Astrocyte (in vitro differentiated cells and primary cell): ENCODE data around the gene CD99L2. TPM values are rescaled to one million over a fixed set of nuclear protein-coding genes. Genes with fewer than 3 reads are reported as not detected.

Experiments
- DNase-seq: peaks from one replicate; pipeline ENCODE4 v3.0.0-alpha.2; 2010; ENCODE audit warnings: low read depth
- FAIRE-seq: peaks from 2 replicates; lab custom pipeline; 2011; peaks lifted over from hg19 to GRCh38; lab: Jason Lieb, UNC
- H2AFZ ChIP-seq: 2 replicates; pipeline ENCODE4 v1.6.0; 2012; ENCODE audit warnings: low read depth, low read length, inconsistent platforms
- H3K27ac ChIP-seq: 2 replicates; pipeline ENCODE4 v1.5.1; 2011; ENCODE audit warnings: low read depth, low read length, inconsistent platforms
- H3K27me3 ChIP-seq: 2 replicates; pipeline ENCODE4 v1.6.0; 2011; ENCODE audit warnings: low read length, inconsistent platforms; ENCODE audit not compliant: insufficient read depth
- H3K36me3 ChIP-seq: 2 replicates; pipeline ENCODE4 v1.5.1; 2011; ENCODE audit warnings: low read length, inconsistent platforms; ENCODE audit not compliant: insufficient read depth
- H3K4me1 ChIP-seq: 2 replicates; pipeline ENCODE4 v1.5.1; 2011; ENCODE audit warnings: low read length, inconsistent platforms; ENCODE audit not compliant: insufficient read depth
- H3K4me2 ChIP-seq: 2 replicates; pipeline ENCODE4 v1.6.0; 2012; ENCODE audit warnings: low read length, inconsistent platforms
- H3K4me3 ChIP-seq: 2 replicates; pipeline ENCODE4 v1.5.1; 2011; ENCODE audit warnings: low read depth, mild to moderate bottlenecking, low read length, inconsistent platforms; ENCODE audit not compliant: insufficient read depth
- H3K79me2 ChIP-seq: 2 replicates; pipeline ENCODE4 v1.6.0; 2012; ENCODE audit warnings: mild to moderate bottlenecking, low read length, inconsistent platforms; ENCODE audit not compliant: insufficient read depth
- H3K9ac ChIP-seq: 2 replicates; pipeline ENCODE4 v1.6.0; 2012; ENCODE audit warnings: mild to moderate bottlenecking, low read length, inconsistent platforms
- H3K9me3 ChIP-seq: 2 replicates; pipeline ENCODE4 v1.5.1; 2012; ENCODE audit warnings: low read depth, mild to moderate bottlenecking, low read length, inconsistent platforms; ENCODE audit not compliant: insufficient read depth
- H4K20me1 ChIP-seq: 2 replicates; pipeline ENCODE4 v1.6.0; 2012; ENCODE audit warnings: low read length, inconsistent platforms; ENCODE audit not compliant: insufficient read depth
- H3K27ac Mint-ChIP-seq: one replicate; pipeline ENCODE4 v1.8.0; 2021; ENCODE audit warnings: mild to moderate bottlenecking, mixed read lengths; ENCODE audit not compliant: unreplicated experiment
- H3K27me3 Mint-ChIP-seq: one replicate; pipeline ENCODE4 v1.8.0; 2021; ENCODE audit warnings: low read depth, mixed read lengths; ENCODE audit not compliant: unreplicated experiment
- H3K36me3 Mint-ChIP-seq: one replicate; pipeline ENCODE4 v1.8.0; 2021; ENCODE audit warnings: low read depth, mixed read lengths; ENCODE audit not compliant: unreplicated experiment
- H3K4me1 Mint-ChIP-seq: one replicate; pipeline ENCODE4 v1.8.0; 2021; ENCODE audit warnings: low read depth, mixed read lengths; ENCODE audit not compliant: unreplicated experiment
- H3K4me3 Mint-ChIP-seq: one replicate; pipeline ENCODE4 v1.8.0; 2021; ENCODE audit warnings: mild to moderate bottlenecking, moderate library complexity, mixed read lengths; ENCODE audit not compliant: unreplicated experiment
- H3K9me3 Mint-ChIP-seq: one replicate; pipeline ENCODE4 v1.8.0; 2021; ENCODE audit warnings: mild to moderate bottlenecking, mixed read lengths; ENCODE audit not compliant: unreplicated experiment
- EZH2 ChIP-seq: IDR thresholded peaks from 2 replicates; pipeline ENCODE4 v1.6.1; 2012; ENCODE audit warnings: mild to moderate bottlenecking, low read length, inconsistent platforms; ENCODE audit not compliant: insufficient read depth
- total RNA-seq: library from RNA; stranded (reverse); gene quantifications from 2 replicates; pipeline ENCODE4 v1.2.1, GENCODE V29; 2021
- TF ChIP-seq, protein P1 (sequence below): IDR thresholded peaks from 2 replicates; pipeline ENCODE4 v1.5.1; 2011; ENCODE audit warnings: low read depth, mild to moderate bottlenecking, inconsistent platforms, low read length, moderate library complexity; ENCODE audit not compliant: insufficient read depth

CD99L2 gene
- total RNA-seq, 1 donor from 2014 or later, result 38.4 TPM

DNA sequence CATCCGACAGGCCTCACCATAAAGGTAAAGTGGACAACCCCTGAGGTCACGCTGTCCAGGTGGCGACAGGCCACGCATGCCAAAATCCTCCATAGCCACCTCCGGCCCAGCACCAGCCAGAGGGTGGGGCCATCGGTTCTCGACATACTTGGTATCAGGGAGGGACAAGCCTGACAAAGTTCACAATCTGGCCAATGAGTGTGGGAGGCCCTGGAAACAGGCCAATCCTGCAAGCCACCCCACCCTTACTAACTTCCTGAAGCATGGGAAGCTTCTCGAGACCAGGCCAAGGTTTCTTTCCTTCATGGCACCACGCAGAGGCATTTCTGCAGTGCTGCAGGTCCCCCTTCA is 131.4 kb downstream of the CD99L2 start:
- TF ChIP-seq, protein P1, sequence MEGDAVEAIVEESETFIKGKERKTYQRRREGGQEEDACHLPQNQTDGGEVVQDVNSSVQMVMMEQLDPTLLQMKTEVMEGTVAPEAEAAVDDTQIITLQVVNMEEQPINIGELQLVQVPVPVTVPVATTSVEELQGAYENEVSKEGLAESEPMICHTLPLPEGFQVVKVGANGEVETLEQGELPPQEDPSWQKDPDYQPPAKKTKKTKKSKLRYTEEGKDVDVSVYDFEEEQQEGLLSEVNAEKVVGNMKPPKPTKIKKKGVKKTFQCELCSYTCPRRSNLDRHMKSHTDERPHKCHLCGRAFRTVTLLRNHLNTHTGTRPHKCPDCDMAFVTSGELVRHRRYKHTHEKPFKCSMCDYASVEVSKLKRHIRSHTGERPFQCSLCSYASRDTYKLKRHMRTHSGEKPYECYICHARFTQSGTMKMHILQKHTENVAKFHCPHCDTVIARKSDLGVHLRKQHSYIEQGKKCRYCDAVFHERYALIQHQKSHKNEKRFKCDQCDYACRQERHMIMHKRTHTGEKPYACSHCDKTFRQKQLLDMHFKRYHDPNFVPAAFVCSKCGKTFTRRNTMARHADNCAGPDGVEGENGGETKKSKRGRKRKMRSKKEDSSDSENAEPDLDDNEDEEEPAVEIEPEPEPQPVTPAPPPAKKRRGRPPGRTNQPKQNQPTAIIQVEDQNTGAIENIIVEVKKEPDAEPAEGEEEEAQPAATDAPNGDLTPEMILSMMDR, result no peak
- TF ChIP-seq EZH2, result no peak
- Mint-ChIP-seq H3K36me3 (no peaks in the 10 kb centered on the region), H3K4me3 (no peak overlapping the region), H3K4me1 (peaks cover 12% of the 10 kb centered on the region), H3K27me3 (no peaks in the 10 kb centered on the region), H3K27ac (peak overlapping the region; percentile 80), H3K9me3 (no peaks in the 10 kb centered on the region)
- no peaks in the 10 kb centered on the region for H3K27me3 ChIP-seq
- no peak overlapping the region for H2AFZ ChIP-seq
- peak overlapping the region; percentile 30 for H3K9ac ChIP-seq
- no peak overlapping the region for H3K4me3 ChIP-seq
- H3K36me3 ChIP-seq, result no peaks in the 10 kb centered on the region
- H4K20me1 ChIP-seq, result no peaks in the 10 kb centered on the region
- H3K79me2 ChIP-seq, result no peaks in the 10 kb centered on the region
- peak overlapping the region; percentile 59 for H3K27ac ChIP-seq
- FAIRE-seq (no peak), DNase-seq (no peak)
- peak overlapping the region; percentile 32 for H3K4me2 ChIP-seq
- no peaks in the 10 kb centered on the region for H3K9me3 ChIP-seq
- peaks cover 13% of the 10 kb centered on the region for H3K4me1 ChIP-seq

DNA sequence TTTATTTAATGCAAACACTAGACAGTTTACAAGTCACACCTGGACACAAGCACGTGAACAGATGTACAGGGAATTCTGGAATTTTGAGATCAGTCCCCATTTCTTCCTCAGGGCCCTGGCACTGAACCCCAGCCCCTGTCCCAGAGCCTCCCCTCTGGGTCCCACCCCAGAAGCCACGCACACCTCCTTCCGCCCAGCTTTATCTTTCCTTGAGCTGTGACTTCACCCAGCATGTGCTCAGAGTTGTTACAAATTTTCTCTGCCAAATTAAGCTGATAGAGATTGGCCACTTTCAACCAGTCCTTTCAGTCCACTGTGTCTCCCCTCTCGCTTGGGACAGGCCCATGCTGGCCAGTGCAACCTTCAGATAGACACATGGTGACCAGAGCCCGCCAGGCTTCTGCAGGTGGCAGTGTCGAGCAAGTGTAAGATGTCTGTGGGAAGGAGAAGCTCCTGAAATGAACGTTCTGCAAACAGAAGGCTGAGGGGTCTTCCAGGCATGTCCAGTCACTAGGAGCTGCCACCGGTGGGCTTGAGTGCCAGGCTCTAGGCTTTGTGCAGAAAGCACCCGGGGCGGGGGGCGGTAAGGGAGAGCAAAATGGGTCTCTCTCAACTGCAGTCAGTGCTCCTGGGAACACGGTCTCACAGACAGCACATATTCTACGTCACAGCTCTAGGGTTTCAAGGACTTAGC is 132.0 kb downstream of the CD99L2 start:
- no peaks in the 10 kb centered on the region for H3K79me2 ChIP-seq
- H3K36me3 ChIP-seq, result no peaks in the 10 kb centered on the region
- no peak for TF ChIP-seq EZH2
- TF ChIP-seq, protein P1, result no peak
- DNase-seq (no peak), FAIRE-seq (peak; percentile 41)
- peak overlapping the region; percentile 32 for H3K4me2 ChIP-seq
- H3K27ac ChIP-seq, result peak overlapping the region; percentile 59
- no peak overlapping the region for H3K4me3 ChIP-seq
- Mint-ChIP-seq H3K27me3 (no peaks in the 10 kb centered on the region), H3K36me3 (no peaks in the 10 kb centered on the region), H3K4me3 (peak overlapping the region; percentile 68), H3K4me1 (peaks cover 12% of the 10 kb centered on the region), H3K27ac (peak overlapping the region; percentile 80), H3K9me3 (no peaks in the 10 kb centered on the region)
- H2AFZ ChIP-seq, result no peak overlapping the region
- H3K27me3 ChIP-seq, result no peaks in the 10 kb centered on the region
- peaks cover 13% of the 10 kb centered on the region for H3K4me1 ChIP-seq
- H3K9me3 ChIP-seq, result no peaks in the 10 kb centered on the region
- H4K20me1 ChIP-seq, result no peaks in the 10 kb centered on the region
- no peak overlapping the region for H3K9ac ChIP-seq

DNA sequence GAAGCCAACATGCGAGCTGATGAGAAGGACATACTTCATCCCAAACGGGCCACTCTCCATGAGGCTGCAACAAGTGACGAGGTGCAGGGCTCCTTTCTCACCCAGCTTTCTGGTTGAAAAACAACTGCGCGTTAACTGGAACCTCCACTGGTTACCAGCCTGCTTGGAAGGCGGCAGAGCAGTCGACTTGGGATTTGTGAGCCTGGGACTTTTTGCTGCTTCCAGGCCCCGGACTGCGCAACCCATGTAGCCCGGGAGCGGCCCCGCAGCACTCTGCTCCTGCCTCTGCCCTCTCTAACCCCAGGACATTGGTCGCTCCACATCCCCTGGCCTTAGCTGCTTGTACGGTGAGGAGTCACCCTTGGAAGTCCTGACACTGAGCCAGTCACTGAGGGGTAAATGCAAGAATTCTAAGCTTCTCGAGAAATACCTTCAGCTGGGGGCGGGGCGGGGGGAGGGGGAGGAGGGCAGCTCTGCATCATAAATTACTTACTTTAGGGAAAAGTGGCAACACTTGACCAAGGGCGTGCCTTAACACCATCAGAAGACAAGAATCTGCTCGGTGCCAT is 132.6 kb downstream of the CD99L2 start:
- Histone ChIP-seq H3K27ac (no peak overlapping the region), H3K4me3 (no peak overlapping the region), H3K4me1 (peaks cover 13% of the 10 kb centered on the region), H3K9me3 (no peaks in the 10 kb centered on the region), H3K79me2 (no peaks in the 10 kb centered on the region), H3K9ac (no peak overlapping the region), H2AFZ (no peak overlapping the region), H4K20me1 (no peaks in the 10 kb centered on the region), H3K4me2 (no peak overlapping the region), H3K27me3 (no peaks in the 10 kb centered on the region), H3K36me3 (no peaks in the 10 kb centered on the region)
- DNase-seq (no peak), FAIRE-seq (no peak)
- H3K4me3 Mint-ChIP-seq, result no peak overlapping the region
- no peaks in the 10 kb centered on the region for H3K9me3 Mint-ChIP-seq
- no peaks in the 10 kb centered on the region for H3K27me3 Mint-ChIP-seq
- no peak overlapping the region for H3K27ac Mint-ChIP-seq
- TF ChIP-seq, protein P1, result no peak
- TF ChIP-seq EZH2, result no peak
- no peaks in the 10 kb centered on the region for H3K36me3 Mint-ChIP-seq
- peaks cover 12% of the 10 kb centered on the region for H3K4me1 Mint-ChIP-seq
